ENCODE results near the gene UNC13A. TPM values are rescaled to one million over a fixed set of nuclear protein-coding genes. Genes with fewer than 3 reads are reported as not detected.
"Not testable (repeated sequence)": the region's sequence is repeated elsewhere in the genome, so short reads cannot be mapped to it uniquely, and the experiment has no call there.

Gene UNC13A
- total and polyA plus RNA-seq, 8 donors: under 0.01 to 2.2 (median 0.15) TPM; not detected in 1

- DNase-seq: no peak
- no peak for TF ChIP-seq CTCF (IDR thresholded peaks at IDR 0.05)
- TF ChIP-seq POLR2AphosphoS5 (IDR thresholded peaks at IDR 0.05): no peak
- TF ChIP-seq EP300 (IDR thresholded peaks at IDR 0.05): no peak
- TF ChIP-seq POLR2A (IDR thresholded peaks at IDR 0.05): no peak
- no peak overlapping the region for H3K27ac ChIP-seq
- 85 to 92% (median 86%) methylated on average over 11 of the region's 11 CpGs for WGBS, 5 donors
- no peaks in the 10 kb centered on the region for H3K27me3 ChIP-seq
- peaks cover 55 to 96% (median 88%) of the 10 kb centered on the region in 4 donors for H3K36me3 ChIP-seq
- no peaks in the 10 kb centered on the region for H3K9me3 ChIP-seq
- H3K4me1 ChIP-seq: peaks cover 0 to 21% (median 8%) of the 10 kb centered on the region in 4 donors
- no peak overlapping the region for H3K4me3 ChIP-seq
- intact Hi-C loops (cut with DNase I; ENCODE audit: low total_unique reads): no loop called here
These were observed 112.0 kb downstream of the UNC13A start for GRCh38 chr19:17575871-17576757.

- WGBS, 5 donors: 91 to 95% (median 94%) methylated on average over 6 to 7 of the region's 7 CpGs
- peaks cover 47 to 96% (median 89%) of the 10 kb centered on the region in 4 donors for H3K36me3 ChIP-seq
- H3K4me3 ChIP-seq: no peak overlapping the region
- intact Hi-C loops (cut with DNase I; ENCODE audit: low total_unique reads): no loop called here
- H3K4me1 ChIP-seq: peaks cover 0 to 15% (median 8%) of the 10 kb centered on the region in 4 donors
- no peak for TF ChIP-seq CTCF (IDR thresholded peaks at IDR 0.05)
- no peak for TF ChIP-seq EP300 (IDR thresholded peaks at IDR 0.05)
- no peak for TF ChIP-seq POLR2A (IDR thresholded peaks at IDR 0.05)
- TF ChIP-seq POLR2AphosphoS5 (IDR thresholded peaks at IDR 0.05): no peak
- no peak for DNase-seq
- H3K27me3 ChIP-seq: no peaks in the 10 kb centered on the region
- no peaks in the 10 kb centered on the region for H3K9me3 ChIP-seq
- no peak overlapping the region for H3K27ac ChIP-seq
These were observed 115.5 kb downstream of the UNC13A start for GRCh38 chr19:17572638-17573037.

- Histone ChIP-seq H3K4me3 (no peak overlapping the region), H3K9me3 (no peaks in the 10 kb centered on the region), H3K36me3 (peaks cover 44 to 96% (median 93%) of the 10 kb centered on the region in 4 donors), H3K27ac (no peak overlapping the region), H3K27me3 (no peaks in the 10 kb centered on the region), H3K4me1 (peaks cover 0 to 6% (median 2%) of the 10 kb centered on the region in 4 donors)
- intact Hi-C loops (cut with DNase I; ENCODE audit: low total_unique reads): no loop called here
- DNase-seq: no peak
- 86 to 95% (median 93%) methylated on average over 6 of the region's 6 CpGs for WGBS, 5 donors
- TF ChIP-seq POLR2AphosphoS5 (IDR thresholded peaks at IDR 0.05): no peak
- TF ChIP-seq CTCF (IDR thresholded peaks at IDR 0.05): no peak
- TF ChIP-seq EP300 (IDR thresholded peaks at IDR 0.05): no peak
- no peak for TF ChIP-seq POLR2A (IDR thresholded peaks at IDR 0.05)
These were observed 117.4 kb downstream of the UNC13A start for GRCh38 chr19:17570791-17571190.

GRCh38 chr19:17570291-17570690 is 117.9 kb downstream of the UNC13A start:
- H3K27ac ChIP-seq; H3K4me1 ChIP-seq; H3K4me3 ChIP-seq; H3K27me3 ChIP-seq; DNase-seq; H3K9me3 ChIP-seq; intact Hi-C loops (cut with DNase I; ENCODE audit: low total_unique reads): not testable (repeated sequence)
- H3K36me3 ChIP-seq: peaks cover 41 to 96% (median 93%) of the 10 kb centered on the region in 4 donors
- WGBS, 5 donors: 95 to 99% (median 96%) methylated on average over 5 of the region's 5 CpGs

GRCh38 chr19:17567940-17568339 is 120.2 kb downstream of the UNC13A start:
- intact Hi-C loops (cut with DNase I; ENCODE audit: low total_unique reads): no loop called here
- WGBS, 5 donors: 89 to 100% (median 91%) methylated on average over 1 of the region's 1 CpG
- H3K27ac ChIP-seq: no peak overlapping the region
- H3K36me3 ChIP-seq: peaks cover 40 to 98% (median 98%) of the 10 kb centered on the region in 4 donors
- H3K4me3 ChIP-seq: no peak overlapping the region
- TF ChIP-seq CTCF (IDR thresholded peaks at IDR 0.05) (no peak), EP300 (IDR thresholded peaks at IDR 0.05) (no peak), POLR2A (IDR thresholded peaks at IDR 0.05) (no peak), POLR2AphosphoS5 (IDR thresholded peaks at IDR 0.05) (no peak)
- H3K9me3 ChIP-seq: no peaks in the 10 kb centered on the region
- DNase-seq: no peak
- no peaks in the 10 kb centered on the region for H3K27me3 ChIP-seq
- H3K4me1 ChIP-seq: no peaks in the 10 kb centered on the region

Measured in stomach (tissue), 9 donors.